NCI-H2081 (cell line): ENCODE data around the gene HDGFL2.

ENCODE experiments used
- DNase-seq, 2 experiments: peaks; one replicate each; lab custom pipeline; 2025; lab: John Stamatoyannopoulos, UW

HDGFL2 gene

DNA sequence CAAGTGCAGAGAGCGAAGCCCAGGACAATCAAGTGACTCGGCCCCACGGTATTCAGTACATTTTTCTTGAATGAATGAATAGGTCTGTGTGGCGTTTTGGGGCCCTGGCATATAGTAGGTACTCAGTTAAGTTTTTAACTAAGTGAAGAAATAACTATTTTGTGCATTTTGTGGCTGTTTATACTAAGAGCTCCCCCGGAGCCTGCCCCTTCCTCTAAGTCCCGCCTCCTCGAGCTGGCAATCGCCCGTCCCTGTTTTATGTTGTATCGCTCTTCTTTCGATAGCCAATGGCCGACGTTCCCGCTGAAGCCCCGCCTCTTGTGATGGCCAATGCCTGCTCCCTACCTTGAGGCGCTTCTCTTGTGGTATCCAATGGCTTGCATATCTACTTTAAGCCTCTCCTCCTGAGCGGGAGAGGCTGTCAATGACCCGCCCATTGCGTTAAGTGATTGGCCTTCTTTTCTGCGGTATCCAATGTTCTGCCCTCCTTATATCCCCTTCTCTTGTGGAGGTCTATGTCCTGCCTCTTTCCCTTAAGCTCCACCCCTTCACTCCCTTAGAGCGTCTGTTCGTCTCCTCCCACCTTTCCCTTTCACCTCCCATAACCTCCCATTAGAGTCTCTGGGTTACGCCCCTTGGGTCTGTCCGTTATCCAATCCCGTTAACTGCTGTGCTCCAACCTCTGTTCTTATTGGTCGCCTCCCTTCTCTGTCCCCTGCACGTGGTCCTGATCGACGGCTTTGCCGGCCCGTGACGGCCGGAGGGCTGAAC lies 509 bp upstream of the HDGFL2 start:
- peak; percentile 100 for DNase-seq

DNA sequence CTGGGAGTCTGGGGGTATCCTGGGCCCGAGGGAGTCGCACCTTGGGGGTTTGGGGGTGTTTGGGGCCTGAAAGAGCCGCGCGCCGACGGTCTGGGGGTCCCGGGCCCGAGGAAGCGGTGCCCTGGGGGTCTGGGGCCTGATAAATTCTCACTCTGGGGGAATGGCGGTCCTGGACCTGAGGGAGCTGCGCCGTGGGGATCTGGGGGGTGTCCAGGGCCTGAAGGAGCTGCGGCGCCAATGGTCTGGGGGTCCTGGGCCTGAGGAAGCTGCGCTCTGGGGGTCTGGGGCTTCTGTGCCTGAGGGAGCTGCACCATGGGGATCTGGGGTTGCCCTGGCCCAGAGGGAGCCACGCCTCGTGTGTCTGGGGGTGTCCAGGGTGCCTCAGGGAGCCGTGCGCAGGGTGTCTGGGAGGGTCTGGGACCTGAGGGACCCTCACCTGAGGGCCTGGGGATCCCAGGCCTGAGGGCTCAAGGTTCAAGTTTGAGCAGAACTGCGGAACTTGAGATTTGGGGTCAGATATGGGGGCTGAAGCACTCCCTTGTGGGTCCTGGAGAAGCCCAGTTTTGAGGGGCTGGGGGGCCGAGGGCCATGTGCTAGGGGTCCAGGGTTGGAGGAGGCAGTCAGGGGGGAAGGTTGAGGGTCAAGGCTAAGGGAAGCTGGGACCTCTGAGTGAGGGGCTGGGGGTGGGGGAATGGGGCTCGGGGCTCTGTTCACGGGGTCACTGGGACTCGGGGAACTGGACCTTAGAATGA lies 1.1 kb downstream of the HDGFL2 start:
- no peak for DNase-seq

DNA sequence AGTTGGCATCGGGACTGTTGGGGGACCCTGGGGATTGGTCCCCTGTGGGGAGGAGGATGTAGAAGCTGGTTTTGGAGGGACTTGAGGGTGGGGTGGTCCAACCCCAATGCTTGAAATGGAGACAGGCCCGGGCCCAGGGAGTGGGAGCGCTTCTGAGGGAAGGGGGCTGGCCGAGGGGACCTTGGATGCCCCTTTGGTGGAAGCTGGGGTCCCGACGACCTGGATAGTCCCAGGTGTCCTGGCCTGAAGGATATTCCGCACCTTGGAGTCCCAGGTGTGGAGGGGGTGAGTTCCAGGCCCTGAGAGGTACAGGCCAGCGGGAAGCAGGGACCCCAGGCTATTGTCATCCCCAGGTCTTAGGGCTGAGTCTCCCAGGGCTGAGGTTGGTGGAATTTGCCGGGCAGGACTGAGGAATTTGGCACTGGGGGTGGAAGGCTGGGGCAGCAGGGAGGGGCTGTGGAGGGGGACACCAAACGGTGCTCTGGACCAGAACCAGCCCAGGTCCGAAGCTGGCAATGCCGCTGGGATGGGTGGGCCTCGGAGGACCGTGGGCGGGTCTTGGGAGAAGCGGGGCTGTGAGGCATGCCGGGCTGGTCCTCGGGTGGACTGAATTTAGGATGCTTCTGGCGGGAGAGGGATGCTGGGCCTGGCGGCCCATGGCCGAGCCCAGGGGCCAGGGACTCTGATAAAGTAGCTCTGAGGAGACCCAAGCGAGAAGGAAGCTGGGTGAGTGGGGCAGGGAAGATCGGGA lies 1.8 kb downstream of the HDGFL2 start:
- no peak for DNase-seq

DNA sequence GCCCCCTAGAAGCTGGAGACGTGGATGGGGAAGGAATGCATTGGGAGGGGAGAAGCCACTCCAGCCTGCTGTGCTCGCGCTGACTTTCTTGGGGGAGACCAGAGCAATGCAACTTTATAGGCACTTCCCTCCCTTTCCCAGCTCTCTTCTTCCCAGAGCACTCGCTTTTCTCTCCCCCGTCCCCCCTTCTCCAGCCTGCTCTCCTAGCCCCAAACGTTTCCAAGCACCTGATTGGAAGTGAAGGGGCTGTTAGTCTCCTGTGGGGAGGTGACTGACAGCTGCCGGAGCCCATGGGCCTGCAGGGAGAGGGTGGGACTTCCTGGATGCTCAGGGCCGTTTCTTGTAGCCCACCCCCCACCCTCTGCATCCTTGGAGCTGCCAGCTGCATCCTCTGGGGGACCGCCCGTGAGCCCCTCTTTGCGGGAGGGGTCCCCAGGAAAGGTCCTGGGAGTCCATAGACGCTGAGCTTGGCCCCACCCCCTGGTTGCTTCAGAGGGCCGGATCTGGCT lies 2.5 kb downstream of the HDGFL2 start:
- peak; percentile 84 to 85 for DNase-seq

GRCh38 chr19:4477034-4477801 lies 5.1 kb downstream of the HDGFL2 start:
- no peak for DNase-seq

DNA sequence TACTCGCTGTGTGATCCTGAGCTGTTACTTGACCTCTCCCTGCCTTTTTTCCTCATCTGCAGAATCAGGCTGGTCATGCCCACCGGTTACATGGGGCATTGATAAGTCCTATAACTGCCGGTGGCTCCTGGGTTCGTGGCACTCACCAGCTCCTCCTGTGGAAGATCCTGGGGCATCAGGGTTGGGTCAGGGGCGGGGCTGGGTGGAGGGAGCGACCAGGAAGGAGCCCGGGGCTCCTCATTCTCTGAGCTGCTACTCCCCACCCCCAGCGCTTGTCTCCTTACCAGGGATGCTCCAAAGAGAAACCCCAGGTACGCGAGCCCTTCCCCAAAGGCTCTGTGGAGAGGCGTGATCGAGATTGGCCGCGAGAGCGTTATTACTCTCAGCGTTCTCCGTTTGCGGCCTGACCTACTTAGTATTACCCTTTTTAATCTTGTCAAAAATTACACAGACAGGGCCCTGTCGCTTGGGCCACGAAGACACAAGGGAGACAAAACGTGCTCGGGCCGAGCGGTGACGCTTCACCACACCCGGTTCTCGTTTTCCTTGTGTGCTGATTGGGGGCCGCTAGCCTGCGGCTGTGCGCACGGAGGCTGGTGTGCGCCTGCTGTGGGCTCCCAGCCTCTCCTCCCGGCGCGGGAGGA lies 10.7 kb downstream of the HDGFL2 start:
- DNase-seq, result no peak

DNA sequence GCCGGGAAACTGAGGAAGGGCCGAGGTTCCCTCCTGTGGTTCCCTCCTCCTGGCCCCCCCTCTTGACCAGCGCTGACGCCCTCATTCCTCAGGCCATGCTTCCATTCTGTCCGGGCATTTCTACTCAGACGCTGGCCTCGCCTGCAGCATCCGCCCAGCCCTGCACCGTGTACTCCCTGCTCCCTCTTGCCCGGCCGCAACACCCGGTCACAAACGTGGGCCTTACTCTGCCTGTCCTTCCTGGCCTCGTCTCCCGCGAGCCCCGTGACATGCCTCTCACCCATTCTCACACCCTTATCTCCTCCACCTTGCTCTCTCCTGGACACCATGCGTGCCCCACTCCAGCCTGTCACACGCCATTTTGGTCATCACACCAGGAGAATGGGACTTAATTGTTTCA lies 11.3 kb downstream of the HDGFL2 start:
- DNase-seq, result no peak

GRCh38 chr19:4487572-4487971 lies 15.5 kb downstream of the HDGFL2 start:
- DNase-seq, result no peak

- DNase-seq, result no peak
Observed at GRCh38 chr19:4488496-4488895, 16.4 kb downstream of the HDGFL2 start.

GRCh38 chr19:4491446-4491845 lies 19.3 kb downstream of the HDGFL2 start:
- DNase-seq, result no peak

- no peak for DNase-seq
Observed at GRCh38 chr19:4492337-4493103, 20.4 kb downstream of the HDGFL2 start.

DNA sequence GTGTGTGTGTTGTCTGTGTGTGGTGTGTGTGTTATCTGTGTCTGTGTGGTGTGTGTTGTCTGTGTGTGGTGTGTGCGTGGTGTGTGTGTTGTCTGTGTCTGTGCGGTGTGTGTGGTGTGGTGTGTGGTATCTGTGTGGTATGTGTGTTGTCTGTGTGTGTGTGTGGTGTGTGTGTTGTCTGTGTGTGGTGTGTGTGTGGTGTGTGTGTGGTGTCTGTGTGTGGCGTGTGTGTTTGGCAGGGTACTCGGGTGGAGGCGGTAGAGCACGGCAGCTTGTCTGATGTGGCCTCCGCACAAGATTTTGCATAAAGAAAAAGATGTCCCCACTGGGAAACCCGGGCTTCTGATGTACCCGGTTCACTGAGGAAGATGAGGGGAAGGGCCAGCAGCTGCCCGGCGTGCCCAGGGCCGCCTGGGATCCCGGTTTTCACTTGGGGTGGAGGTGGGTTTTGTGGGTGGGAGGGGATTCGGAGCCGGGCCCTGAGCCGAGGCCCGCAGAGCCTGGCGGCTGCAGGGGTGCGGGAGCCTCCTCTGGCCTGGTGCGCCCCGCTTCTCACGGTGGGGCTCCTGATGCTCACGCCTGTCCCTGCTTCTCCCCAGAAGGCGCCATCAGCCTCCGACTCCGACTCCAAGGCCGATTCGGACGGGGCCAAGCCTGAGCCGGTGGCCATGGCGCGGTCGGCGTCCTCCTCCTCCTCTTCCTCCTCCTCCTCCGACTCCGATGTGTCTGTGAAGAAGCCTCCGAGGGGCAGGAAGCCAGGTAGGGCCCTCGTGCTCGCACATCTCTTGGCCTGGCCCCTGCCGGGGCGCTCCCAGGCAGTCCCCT lies 21.2 kb downstream of the HDGFL2 start:
- no peak for DNase-seq

DNA sequence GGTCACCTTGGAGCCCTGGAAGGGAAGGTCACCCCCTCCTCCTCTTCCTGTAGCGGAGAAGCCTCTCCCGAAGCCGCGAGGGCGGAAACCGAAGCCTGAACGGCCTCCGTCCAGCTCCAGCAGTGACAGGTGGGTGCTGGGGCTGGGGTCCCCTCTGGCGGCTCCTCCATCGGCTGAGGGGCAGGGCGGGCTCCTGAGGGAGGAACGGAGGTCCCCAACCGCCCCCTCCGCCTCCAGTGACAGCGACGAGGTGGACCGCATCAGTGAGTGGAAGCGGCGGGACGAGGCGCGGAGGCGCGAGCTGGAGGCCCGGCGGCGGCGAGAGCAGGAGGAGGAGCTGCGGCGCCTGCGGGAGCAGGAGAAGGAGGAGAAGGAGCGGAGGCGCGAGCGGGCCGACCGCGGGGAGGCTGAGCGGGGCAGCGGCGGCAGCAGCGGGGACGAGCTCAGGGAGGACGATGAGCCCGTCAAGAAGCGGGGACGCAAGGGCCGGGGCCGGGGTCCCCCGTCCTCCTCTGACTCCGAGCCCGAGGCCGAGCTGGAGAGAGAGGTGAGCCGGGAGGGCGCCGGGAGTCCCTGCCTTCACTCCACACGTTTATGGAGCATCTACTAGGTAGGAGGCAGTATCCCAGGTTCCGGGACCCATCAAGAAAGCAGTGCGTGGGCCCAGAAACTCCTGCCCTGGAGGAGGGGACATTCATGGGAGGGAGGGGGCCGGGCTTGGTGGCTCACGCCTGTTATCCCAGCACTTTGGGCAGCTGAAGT lies 22.0 kb downstream of the HDGFL2 start:
- DNase-seq, result no peak

DNA sequence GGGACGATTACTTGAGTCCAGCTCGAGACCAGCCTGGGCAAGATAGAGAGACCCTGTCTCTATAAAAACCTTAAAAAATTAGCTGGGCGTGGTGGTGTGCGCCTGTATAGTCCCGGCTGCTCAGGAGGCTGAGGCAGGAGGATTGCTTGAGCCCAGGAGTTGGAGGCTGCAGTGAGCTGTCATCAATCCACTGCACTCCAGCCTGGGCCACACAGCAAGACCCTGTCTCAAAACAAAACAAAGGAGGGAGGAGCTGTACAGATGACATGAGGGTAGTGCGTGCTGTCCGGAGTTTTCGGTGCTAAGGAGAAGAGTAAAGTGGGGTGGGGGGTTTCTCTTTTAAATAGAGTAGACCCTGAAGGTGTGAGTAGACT lies 22.6 kb downstream of the HDGFL2 start:
- no peak for DNase-seq

DNA sequence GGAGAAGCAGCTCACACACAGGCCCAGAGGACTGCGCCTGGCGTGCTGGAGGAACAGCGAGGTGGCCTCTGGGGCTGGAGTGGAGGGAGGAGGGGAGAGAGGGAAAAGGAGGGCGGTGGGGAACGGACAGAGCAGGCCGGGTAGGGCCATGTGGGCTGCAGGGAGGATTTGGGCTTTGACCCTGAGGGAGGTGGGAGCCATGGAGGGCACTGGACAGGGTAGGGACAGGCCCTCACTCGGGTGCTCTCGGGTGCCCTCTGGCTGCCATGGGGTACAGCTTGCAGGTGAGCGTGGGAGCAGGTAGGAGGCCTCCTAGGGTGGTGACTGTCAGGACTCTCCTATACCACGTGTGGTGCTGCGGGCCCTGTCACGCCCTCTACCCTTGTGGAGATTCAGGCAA lies 23.4 kb downstream of the HDGFL2 start:
- DNase-seq, result no peak

GRCh38 chr19:4496304-4496703 lies 24.2 kb downstream of the HDGFL2 start:
- no peak for DNase-seq

GRCh38 chr19:4497770-4498389 lies 25.8 kb downstream of the HDGFL2 start:
- no peak for DNase-seq

DNA sequence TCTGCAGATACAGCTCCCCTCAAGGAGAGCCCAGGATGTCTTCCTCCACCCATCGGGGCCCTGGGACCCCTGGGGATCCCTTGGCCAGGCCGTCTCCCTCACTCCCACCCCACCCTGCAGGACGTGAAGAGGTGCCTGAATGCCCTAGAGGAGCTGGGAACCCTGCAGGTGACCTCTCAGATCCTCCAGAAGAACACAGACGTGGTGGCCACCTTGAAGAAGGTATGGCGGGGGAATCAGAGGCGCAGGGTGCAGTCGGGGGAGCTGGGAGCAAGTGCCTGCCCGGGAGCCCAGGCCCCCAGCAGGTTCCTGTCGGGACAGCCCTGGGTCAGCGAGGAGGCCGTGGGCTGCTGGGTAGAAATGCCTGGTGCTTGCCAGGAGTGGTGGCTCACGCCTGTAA lies 26.6 kb downstream of the HDGFL2 start:
- no peak for DNase-seq

DNA sequence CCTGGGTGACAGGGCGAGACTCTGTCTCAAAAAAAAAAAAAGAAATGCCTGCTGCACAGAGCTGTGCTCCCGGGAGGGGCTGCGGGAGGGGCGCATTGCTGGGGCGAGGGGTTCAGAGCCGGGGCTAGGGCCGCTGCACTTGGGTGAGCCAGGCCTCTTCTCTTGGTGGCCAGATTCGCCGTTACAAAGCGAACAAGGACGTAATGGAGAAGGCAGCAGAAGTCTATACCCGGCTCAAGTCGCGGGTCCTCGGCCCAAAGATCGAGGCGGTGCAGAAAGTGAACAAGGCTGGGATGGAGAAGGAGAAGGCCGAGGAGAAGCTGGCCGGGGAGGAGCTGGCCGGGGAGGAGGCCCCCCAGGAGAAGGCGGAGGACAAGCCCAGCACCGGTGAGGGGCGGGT lies 27.2 kb downstream of the HDGFL2 start:
- no peak for DNase-seq
